EL (cell line): ENCODE data around the gene SEMA5A.

Experiments used
- DNase-seq: peaks from one replicate; pipeline ENCODE4 v3.0.0-alpha.2; 2016

SEMA5A gene

GRCh38 chr5:9468060-9468388, 77.9 kb downstream of the SEMA5A start:
- peak; percentile 92 for DNase-seq

GRCh38 chr5:9467199-9468059, 78.4 kb downstream of the SEMA5A start:
- no peak for DNase-seq

- no peak for DNase-seq
Observed at GRCh38 chr5:9466697-9467096, 79.2 kb downstream of the SEMA5A start.

DNA sequence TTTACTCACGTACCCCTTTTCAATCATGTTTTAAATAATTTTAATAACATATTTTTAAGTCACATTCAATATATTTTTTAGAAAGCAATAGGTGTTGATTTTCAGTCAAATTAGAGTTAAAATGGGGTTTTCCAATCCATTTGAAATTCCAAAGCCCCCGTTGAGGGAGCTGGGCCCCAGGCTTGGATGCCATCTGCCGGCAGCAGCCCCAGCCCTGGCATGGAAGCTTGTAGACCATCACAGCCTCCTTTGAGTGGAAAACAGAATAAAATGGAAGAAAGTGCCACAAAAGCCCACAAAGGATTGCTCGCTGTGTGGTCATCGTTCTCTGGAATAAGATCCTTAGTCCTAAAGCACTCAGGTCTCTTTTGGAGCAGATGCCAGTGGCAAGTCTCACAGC, 81.4 kb downstream of the SEMA5A start:
- DNase-seq, result no peak

- DNase-seq, result no peak
Observed at GRCh38 chr5:9462109-9462508, 83.8 kb downstream of the SEMA5A start.

GRCh38 chr5:9460885-9461645, 84.8 kb downstream of the SEMA5A start:
- DNase-seq, result no peak

DNA sequence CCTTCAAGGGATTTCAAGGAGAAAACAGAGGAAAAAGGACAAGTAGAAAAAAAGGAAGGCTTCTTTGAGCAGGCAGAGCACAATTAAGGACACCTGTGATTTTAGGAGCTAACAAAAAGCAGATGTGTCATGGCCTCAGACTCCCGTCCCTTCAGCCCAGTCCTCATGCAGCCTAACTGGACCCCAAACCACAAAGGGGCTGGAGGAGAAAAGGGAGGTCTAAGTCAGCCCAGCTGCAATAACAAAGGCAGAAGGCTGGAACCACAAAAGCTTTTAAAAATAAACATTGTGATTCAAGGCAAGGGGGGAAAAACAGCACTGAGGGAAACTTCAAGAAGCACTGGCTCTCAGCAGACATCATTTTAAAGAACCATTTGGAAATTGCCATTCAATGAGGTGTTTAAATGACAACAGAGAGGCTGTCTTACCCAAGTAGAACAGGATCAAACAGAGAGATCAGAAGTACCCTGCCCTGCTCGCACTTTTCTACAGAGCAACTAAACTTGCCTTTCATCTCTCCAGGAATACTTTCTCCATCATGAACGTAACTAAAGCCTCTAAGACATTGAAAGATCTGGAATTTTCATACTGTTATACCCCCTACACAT, 89.3 kb downstream of the SEMA5A start:
- peak; percentile 85 for DNase-seq

GRCh38 chr5:9455826-9456434, 89.9 kb downstream of the SEMA5A start:
- no peak for DNase-seq

DNA sequence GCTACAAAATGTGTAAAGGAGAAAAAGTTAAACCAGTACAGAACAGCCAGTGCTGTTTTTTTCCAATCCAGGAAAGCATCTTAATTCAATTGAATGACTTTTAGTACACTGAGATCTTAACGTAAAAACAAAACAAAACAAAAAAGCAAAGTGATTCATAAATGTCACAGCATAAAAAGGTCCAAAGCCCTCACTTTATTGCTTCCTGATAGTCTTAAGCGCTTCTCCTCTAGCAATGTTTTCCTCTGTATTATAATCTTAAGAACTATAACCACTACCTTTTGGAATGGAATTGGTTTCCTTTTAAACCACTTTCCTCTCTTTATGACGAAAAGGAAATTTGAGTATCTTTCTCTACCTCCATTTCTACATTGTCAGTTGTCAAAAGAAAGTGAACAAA, 91.4 kb downstream of the SEMA5A start:
- no peak for DNase-seq

DNA sequence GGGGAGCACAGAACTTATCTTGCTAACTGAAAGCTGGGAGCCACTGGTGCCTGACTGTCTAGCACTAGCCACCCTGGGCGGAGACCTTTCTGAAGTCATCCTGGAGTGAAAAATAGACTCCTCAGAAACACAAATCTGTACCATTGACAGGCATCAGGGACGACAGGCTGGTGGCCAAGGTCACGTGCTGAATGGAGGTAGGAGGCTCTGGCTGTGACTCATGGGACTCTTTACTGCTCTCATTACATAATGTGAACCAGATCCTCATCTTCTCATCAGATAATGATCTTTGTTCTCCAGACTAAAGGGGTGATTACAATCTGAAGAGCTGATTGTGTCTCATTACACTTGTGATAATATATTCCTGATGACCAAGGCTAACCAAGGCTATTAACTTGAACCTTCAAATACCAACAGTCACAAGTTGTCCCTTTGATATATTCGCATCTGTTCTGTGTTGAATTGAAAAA, 91.8 kb downstream of the SEMA5A start:
- DNase-seq, result peak; percentile 68

DNA sequence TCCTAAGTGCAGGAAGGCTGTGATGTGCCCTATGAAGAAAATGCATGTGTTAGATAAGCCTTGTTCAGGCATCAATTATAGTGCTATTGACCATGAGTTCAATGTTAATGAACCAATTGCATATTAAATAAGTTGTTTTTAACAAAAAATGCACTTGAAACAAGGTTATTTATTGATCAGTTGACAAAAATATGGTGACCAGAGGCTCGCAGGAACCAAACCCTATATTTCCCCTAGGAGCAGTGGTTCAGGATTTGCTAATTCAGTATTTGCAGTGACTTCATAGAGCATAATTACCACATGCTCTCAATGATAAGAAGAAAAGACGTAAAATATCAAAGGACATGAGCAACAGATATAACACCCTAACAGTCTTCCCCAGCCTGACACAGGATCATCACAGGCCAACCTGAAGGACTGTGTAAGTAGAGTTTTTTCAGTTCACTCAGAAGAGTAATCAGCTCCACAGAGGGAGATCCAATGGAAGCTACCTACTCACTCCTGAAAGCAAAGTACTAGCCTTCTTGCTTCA, 92.3 kb downstream of the SEMA5A start:
- no peak for DNase-seq

- DNase-seq, result no peak
Observed at GRCh38 chr5:9452181-9452580, 93.7 kb downstream of the SEMA5A start.

- no peak for DNase-seq
Observed at GRCh38 chr5:9451037-9451436, 94.8 kb downstream of the SEMA5A start.

- DNase-seq, result peak; percentile 54
Observed at GRCh38 chr5:9447691-9448090, 98.2 kb downstream of the SEMA5A start.

- no peak for DNase-seq
Observed at GRCh38 chr5:9445826-9446388, 100.0 kb downstream of the SEMA5A start.

DNA sequence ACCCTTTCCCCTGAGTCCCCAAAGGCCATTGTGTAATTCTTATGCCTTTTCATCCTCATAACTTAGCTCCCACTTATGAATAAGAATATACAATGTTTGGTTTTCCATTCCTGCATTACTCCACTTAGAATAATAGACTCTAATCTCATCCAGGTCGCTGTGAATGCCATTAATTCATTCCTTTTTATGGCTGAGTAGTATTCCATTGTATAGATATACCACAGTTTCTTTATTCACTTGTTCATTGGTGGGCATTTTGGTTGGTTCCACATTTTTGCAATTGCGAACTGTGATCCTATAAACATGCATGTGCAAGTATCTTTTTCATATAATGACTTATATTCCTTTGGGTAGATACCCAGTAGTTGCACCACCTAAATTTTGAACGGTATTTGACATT, 101.5 kb downstream of the SEMA5A start:
- no peak for DNase-seq

GRCh38 chr5:9441610-9442009, 104.3 kb downstream of the SEMA5A start:
- DNase-seq, result no peak

GRCh38 chr5:9440517-9440916, 105.4 kb downstream of the SEMA5A start:
- DNase-seq, result peak; percentile 93

- DNase-seq, result peak; percentile 63
Observed at GRCh38 chr5:9439531-9440292, 106.2 kb downstream of the SEMA5A start.

DNA sequence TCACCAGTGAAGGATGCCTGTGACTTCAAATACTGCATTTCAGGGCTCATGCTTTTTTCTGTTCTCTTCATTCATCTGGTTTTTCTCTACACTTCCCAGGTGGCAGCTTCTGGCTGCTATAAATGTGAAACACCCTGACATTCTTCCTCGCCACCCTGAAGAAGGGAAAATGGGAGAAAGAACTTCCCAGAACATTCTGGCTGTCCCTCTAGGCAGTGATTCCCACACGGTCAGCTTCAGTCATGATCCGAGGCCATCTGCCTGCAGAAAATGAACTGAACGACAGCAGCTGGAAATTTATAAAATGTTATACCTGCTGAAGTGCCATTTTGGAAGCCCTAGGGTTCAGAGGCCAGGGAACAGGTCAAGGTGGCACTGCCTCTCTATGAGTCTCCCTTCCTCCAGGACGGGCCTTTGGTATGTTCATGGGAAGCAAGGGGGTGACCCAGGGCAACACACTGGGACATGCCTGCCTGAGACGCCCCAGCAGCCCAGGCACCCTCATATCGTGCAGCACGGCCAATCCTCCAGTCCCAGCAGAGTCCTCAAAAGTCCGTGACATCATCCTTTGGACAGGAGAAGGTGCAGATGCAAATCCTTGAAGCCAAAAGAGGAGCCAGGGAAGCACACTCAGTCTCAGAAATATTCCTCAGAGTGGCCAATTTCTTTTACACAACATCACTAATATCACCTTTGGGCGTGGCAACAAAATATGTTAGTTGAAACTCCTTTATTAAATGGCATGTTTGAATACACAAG, 107.1 kb downstream of the SEMA5A start:
- DNase-seq, result no peak

- peak; percentile 92 for DNase-seq
Observed at GRCh38 chr5:9437741-9438240, 108.1 kb downstream of the SEMA5A start.
